Activated CD4-positive, alpha-beta T cell treated with anti-CD3 and anti-CD28 coated beads, Interleukin-2, amount 50 U/mL, for 4 hours (primary cell): ENCODE data around the gene APOL4.
"Not testable (repeated sequence)": the region's sequence is repeated elsewhere in the genome, so short reads cannot be mapped to it uniquely, and the experiment has no call there.

ENCODE experiments used
- DNase-seq, 2 experiments: peaks; one replicate each; pipeline ENCODE4 v3.0.0-alpha.2; 2020

APOL4 gene

DNA sequence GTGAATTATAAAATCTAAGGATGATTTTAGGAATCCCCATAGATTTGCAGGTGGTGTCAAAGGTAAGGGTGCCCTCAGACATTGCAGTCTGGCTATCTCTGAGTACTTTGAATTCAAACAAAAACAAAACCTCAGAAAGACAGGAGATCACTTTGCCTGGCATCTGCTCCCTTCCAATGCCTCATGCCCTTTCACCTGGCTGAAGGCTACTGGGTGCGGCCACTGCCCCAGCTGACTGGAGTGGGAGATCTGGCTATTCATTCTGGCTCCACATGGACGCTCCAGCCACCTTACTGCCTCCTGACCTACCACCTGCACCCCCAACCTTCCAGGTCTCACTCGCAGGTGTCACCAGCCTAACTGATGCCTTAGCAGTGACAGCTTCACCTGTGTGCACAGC, 28.0 kb upstream of the APOL4 start:
- not testable (repeated sequence) for DNase-seq

DNA sequence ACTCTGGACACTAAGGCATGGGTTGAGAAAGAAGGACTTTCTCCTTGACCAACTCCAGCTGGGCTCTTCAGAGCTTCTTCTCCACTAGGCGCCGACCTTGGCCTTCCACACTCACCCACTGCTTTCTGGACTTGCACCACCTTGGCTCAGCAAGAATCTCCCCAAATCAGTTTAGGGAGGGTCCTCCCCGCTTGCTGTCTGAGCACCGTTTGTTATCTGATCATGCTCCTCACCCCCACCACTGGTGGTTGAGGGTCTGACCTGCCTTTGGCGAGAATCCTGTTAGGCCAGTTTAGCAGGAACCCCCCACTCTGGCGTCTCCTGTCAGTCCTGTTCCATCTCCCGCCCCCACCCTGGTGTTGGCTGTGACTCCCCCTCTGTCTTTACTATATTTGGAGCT, 27.3 kb upstream of the APOL4 start:
- no peak for DNase-seq

DNA sequence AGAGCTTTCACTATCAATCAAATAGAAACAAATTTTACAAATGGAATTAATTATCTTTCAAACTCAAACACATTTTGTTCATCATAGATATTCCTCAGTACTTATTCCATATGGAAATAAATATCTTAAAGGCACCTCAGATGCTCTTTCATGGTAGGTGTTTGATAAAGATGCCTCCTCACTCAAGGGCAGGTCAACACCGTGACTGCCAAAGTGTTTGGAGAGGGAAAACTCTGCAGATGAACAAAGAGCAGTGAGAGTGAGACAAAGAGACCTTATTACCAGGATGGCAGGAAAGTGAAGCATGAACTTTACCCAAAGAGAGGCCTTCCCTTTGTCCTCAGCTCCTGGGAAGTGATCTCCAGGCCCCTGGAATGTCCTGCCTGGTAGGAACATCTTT, 26.8 kb upstream of the APOL4 start:
- DNase-seq = not testable (repeated sequence)

DNA sequence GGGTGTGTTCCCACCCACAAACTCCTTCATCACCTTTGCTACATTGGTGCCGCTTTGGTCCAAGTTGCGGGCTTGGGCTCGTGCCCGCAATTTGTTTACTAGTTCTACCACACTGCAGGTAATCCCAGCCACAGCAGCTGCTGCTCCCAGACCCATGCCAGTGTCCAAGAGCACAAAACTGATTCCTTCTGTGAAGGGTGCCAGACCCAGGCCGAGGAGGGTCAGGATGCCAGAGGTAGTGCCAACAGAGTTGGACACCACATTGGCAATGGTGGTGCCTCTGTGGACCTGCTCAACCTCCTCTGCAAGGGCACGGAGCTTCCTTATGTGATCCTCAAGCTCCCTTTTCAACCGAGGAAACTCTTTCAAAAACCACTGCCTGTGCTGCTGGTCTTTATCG, 26.2 kb upstream of the APOL4 start:
- DNase-seq = no peak

DNA sequence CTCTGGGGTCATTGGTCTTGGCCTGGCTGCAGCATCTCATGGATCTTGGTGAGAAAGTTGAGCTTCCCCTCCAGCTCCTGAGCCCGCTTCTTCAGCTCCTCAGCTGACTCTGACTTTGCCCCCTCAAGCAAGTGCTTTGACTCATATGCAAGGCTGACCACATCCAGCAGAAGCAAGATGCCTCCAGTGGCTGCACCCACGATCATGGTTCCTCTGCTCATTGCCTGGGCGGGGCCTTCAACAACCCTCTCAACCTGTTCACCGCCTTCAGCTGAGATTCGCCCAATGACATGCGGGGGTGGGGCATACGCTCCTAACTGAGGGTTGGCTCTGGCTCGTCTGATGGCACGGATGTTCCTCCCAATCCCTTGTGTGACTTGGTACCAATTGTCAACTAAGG, 25.8 kb upstream of the APOL4 start:
- DNase-seq = no peak

DNA sequence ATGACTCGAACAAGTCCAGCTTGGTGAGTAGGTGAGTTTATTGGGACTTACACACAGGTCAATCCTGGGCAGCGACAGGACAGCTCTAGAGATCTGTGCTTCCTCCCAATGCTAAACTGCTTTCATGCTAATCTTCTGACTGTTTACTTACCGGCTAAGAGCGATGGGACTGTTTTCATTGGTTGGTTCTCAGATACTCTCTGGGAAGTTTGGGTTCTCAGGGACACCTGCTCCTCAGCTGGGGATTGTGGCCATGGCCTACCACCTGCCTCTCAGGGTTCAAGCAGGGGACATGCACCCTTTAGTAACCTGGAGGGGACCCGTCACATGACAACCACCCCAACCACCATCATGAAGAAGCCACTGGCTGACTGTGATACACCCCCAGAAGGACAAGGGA, 24.6 kb upstream of the APOL4 start:
- no peak for DNase-seq

DNA sequence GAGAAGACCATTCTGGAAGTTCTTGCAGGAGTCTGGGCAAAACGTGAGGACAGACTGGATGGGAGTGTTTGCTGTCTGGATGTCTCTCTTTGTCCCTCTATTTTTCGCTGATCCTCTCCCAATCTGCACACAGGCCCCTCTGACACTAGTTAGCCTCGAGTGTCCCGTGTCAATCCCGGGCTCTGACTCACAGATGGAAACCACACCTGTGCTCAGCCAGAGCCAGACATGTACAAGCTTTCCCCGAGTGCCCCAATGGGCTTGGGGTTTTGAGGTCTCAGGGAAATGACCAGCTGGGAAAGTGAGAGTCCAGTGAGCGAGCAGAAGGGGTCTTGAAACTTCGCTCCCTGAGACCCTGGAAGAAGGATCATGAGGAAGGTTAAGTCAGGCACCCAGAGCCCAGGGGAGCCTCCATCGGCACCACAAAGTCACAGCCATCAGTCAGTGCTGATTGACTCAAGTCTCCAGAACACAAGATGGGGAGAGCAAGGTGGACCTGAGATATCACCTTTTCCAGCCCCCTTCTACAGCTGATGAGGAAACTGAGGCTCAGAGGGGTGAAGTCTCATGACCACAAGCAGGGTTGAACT, 23.8 kb upstream of the APOL4 start:
- DNase-seq = no peak

DNA sequence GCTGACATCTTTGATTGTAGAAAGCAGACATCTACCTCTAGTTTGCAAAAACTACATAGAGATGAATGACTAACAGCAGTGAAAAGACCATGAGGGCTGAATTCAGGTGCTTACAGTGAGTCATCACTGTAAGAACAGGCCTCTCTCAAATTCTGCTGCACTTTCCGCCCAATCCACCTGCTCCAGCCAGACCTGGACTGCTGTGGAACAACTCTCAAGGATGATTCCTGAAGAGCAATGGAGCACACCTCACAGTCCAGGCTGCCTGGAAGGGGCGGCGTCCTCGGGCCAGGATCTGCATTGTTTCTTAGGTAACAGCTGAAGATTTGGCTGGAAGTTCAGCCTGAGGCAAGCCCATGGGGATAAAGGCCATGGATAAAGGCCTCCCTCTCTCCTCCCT, 22.6 kb upstream of the APOL4 start:
- no peak for DNase-seq

DNA sequence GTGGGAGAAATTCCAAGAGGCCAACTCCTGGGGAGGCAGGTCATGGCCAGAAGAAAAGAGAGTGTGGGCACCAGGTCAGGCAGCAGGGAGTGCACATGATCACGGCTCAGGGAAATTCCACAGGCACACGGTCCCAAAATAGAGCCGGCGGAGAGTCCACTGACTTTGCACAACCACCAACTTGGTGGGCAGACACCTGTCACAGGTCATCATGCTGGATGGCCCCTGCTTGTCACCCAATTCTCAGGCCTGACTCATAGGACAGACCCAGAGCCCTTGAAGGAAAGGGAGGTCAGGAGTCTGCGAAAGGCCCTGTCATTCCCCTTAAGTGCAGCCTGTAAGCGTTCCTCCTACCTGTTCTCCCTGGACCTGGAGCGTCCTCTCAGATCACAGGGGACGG, 21.9 kb upstream of the APOL4 start:
- DNase-seq = no peak

DNA sequence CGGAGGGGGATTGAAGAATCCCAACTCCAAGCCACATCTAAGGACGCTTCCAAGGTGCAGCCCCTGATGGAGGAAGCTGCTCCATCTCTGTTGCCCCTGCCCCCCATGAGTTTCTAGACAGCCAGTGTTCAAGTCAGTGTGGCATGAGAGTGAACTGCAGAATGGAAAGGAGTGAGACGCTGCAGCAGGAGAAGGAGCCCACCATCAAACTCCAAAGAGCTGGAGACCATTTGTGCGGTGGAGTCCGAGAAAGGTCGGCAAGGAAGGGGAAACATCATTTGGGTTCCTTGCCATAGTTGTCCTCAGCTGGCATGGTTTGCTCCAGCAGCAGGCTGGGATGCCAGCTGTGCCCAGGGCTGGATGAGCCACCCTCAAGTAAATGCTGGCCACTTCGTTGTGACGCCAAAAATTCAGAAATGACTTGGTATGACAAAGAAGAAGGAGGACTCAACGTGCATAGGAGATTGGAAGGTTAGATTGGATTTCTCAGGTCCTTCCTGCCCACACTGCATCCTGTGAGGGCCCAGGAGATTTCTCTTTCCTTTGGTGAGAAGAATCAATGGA, 21.4 kb upstream of the APOL4 start:
- no peak for DNase-seq

DNA sequence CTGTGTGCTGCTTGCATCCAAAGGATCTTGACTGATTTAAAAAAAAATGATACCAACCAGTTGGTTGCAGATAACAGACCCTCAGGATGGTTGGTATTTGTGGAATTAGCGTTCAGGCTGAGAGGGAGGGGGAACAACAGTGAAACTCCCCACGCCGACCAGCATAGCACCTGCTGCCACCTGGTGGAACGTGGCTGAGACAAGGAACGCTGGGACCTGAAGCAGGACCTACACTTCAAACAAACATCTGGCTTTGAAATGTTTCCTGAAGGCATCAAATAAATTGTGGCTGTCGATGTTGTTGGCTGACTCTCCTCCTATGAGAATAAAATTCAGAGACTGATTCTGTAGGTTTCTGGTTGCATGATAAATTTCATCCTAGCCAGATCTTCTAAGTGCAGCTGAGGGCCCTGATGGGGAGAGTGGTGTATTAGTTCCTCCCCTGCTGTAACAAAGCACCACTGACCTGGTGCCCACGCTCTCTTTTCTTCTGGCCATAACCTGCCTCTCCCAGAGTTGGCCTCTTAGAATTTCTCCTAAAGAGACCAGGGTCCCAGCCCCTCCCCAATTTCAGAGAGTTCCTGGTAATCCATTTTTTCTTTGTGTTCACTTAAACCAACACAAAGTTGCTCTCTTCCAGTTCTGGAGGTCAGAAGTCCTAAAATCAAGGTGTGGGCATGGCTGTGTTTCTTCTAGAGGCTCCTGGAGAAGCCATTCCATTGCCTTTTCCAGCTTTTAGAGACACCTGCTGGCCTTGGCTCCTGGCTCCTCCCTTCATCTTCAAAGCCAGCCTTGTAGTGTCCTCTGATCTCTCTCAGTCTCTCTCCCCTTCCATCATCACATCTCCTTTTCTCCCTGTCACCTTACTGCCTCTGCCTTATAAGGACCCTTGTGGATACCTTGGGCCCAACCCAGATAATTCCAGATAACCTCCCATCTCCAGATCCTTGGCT, 20.5 kb upstream of the APOL4 start:
- DNase-seq = peak; percentile 38 to 42

DNA sequence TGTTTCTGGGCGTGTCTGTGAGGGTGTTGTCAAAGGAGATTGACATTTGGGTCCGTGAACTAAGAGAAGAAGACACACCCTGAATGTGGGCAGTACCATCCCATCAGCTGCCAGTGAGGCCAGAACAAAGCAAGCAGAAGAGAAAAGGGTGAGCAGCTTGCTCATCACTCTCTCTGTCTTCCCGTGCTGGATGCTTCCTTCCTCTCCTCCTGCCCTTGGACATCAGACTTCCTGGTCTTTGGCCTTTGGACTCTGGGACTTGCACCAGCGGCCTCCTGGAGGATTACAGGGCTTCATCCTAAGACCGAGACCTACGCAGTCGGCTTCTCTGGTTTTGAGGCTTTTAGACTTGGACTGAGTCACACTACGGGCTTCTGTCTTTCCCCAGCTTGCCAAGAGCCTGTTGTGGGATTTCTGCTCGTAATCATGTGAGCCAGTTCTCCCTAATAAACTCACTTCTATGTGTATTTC, 18.9 kb upstream of the APOL4 start:
- no peak for DNase-seq

DNA sequence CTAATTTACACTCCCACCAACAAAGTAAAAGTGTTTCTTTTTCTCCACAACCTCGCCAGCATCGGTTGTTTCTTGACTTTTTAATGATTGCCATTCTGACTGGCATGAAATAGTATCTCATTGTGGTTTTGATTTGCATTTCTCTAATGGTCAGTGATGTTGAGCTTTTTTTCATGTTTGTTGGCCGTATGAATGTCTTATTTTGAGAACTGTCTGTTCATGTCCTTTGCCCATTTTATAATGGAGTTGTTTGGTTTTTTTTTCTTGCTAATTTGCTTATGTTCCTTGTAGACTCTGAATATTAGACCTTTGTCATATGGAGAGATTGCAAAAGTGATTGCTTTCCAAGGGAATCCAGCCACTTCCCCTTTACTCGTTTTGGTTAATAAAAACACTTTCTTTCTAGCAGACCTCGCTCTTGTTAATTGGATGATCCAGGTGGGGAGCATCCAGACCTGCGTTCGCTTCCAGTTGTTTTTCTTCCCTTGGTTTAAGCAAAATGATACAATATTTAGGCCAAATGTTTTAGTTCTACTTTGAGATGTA, 17.1 kb upstream of the APOL4 start:
- no peak for DNase-seq

DNA sequence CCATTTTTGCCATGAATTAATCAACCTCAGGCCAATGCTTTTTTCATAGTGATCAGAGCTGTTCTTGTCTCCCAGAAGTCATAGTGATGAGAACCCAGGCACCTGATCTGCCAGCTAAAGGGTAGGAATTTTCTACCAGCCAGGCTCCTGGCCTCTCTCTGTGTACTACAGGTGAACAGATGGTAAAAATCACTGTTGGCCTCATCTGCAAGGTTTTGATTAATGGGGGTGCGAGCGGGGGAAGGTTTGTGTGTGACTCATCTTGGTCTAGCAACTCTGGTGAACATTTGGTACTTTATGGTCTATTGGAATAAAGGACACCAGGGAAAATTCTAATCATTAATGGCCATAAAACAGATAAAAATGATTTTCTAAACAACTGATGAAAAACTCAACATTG, 14.4 kb upstream of the APOL4 start:
- no peak for DNase-seq

DNA sequence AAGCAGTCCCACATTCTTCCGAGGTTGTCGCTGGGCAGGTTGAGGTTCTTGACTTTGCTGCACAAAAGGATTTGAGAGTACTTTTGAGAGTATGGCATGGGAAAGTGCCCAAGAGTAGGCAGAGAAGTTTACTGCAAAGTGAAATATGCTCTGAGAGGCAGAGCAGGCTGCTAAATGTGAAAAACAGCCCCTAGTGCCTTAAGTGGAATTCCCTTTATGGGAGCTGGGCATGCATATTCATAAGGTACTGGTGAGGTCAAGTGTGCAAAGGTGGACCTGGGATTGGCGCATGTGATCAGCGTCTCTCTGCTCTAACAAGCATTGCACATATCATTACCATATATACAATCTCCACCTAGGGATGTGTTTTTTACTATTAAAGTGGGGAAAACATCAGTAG, 12.0 kb upstream of the APOL4 start:
- DNase-seq = no peak

DNA sequence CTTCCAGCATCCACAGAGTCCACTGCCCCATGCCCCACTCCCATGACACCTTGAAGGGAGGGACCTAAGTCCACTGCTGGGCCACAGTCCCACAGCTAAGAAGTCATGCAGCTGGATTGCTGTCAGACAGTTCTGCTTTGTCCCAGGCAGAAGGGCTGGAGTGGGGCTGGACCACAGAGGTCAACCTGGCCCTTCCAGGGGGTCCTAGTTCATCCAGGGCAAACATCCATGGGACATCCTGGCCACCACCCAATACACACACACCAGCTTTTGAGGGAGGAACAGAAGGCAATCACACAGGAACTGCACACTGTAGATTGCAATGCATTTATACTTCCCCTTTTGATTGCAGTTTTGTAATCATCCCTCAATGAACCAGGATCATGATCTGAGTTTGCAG, 11.3 kb upstream of the APOL4 start:
- no peak for DNase-seq

DNA sequence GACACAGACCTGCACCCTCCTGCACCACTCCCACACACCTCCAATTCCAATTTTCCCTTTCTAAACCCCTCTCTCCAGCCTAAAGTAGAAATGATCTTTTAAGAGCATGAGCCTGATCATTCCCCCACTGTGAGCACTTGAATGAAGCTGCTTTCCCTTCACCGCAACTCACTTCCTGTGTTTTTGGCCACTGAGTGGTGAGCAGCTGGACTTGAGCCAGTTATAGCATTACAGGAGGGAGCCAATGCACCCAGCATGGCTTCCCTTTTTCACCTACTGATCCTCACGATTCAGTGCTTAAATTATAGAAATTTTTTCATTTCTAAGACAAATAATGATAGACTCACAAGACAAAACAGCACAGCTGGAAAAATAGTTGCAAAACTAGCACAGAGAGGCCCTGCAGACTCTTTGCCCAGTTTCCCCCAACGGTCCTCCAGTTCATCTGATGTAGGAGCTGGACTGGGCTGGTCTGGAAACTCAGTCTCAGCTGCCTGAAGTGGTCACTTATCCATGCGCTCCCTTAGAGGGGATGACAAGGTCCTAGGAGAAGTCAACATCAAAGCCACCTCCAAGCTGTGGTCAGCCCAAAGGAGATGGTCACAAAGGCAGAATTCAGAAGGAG, 9.7 kb upstream of the APOL4 start:
- no peak for DNase-seq

DNA sequence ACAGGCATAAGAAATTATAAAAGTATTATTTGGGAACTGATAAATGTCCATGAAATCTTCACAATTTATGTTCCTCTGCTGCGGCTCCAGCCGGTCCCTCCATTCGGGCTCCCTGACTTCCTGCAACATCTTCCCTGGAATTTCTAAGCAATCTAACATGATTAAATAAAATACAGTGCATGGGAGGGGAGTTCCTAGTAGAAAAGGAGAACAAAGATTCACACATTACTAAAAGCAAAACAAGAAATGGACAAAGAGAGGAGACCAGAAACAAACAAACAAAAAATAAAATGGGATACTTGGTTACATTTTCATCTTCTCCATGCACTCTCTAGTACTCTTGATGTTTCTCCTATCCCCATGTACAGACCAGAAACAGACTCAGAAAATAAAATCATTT, 8.6 kb upstream of the APOL4 start:
- DNase-seq = no peak

DNA sequence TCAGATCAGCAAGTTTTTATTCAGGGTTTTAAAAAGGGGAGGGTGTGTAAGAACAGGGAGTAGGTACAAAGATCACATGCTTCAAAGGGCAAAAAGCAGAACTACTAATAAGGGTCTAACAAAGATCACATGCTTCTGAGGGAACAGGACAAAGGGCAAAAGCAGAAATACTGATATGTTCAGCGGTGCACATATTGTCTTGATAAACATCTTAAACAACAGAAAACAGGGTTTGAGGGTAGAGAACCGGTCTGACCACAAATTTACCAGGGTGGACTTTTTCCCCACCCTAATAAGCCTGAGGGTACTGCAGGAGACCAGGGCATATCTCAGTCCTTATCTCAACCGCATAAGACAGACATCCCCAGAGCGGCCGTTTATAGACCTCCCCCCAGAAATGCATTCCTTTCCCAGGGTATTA, 7.9 kb upstream of the APOL4 start:
- DNase-seq = not testable (repeated sequence)

DNA sequence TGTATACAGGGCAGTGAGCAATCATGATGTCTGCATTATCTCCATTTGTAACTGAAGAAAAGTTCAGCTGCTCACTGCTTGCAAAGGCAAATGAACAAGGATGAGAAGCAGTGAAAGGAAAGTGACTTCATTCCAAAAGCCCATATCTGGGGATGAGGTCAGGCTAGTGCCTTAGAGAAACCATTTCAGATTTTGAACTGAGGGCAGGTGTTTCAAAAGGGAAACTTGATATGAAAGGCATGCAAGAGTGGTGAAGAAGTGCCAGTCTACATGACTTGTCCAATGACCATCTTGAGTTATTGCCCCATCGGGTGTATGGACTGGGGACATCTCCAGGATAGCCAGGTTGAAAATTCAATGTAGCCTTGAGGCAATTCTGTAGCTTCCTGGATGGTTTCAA, 7.3 kb upstream of the APOL4 start:
- no peak for DNase-seq

DNA sequence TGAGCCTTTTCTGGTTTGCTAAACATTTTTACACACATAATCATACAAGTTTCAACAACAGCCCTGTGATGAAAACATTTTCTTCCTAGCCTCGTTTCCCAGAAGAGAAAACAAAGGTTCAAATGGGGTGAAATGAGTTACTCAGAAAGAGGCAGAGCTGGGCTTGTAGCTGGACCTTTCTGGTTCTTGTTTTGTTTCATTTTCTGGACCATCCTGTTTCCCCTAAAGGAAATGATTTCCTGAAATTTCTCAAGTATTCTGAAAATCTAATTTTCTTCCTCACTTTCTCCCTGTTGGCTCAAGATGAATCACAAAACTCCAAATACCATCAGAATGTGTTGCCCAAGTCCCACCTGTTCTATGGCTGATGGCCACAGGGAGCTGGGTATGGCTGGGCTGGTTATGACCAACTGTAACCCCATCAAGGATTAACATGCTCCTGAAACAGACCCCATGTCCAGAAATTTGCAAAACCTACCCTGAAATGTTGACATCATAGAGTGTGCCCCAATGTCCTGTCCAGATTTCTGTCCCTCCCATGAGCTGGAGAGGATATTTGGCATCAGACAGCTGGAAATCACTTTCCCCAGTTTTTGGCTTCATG, 6.7 kb upstream of the APOL4 start:
- no peak for DNase-seq

DNA sequence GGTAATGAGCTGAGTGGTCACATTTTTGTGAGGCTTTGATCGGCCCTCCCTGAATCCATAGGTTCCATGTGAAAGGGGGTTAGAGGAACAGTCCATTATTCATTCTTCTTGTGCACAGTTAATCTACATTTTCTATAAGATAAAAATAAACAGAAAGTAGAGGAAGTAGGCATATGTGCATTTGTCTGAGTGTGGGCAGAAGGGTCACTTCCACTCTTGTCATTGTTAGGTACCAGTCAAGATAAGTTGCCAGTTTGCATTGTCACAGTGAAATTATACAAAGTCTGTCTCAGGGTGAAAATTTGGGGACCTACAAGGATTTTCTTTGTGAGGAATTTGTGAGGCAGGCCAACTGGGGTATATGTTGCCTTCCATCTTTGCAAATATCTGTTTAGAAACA, 4.6 kb upstream of the APOL4 start:
- no peak for DNase-seq

DNA sequence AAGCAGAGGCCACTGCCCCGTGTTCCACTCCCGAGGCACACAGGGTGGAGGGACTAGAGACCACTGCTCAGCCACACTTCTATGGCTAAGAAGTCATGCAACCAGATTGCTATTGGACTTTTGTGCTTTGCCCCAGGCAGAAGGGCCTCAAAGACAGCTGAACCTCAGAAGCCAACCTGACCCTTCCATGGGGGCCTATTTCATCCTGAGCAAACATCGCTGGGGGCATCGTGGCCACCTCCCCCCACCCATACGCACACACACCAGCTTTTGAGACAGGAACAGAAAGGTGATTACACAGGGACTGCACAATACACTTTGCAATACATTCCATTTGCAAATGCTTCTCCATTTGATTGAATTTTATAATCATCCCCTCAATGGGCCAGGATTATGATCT, 4.0 kb upstream of the APOL4 start:
- DNase-seq = not testable (repeated sequence)
